Middle frontal gyrus (tissue), 1 donor: ENCODE measurements around the gene TAGLN.
A peak's percentile ranks its signal among the peaks of the same experiment; 100 is the strongest.

Source experiments
- DNase-seq: peaks from one replicate; pipeline ENCODE4 v3.0.0-alpha.2; 2015; ENCODE audit warnings: low spot score; ENCODE audit errors: extremely low spot score

Gene TAGLN

DNA sequence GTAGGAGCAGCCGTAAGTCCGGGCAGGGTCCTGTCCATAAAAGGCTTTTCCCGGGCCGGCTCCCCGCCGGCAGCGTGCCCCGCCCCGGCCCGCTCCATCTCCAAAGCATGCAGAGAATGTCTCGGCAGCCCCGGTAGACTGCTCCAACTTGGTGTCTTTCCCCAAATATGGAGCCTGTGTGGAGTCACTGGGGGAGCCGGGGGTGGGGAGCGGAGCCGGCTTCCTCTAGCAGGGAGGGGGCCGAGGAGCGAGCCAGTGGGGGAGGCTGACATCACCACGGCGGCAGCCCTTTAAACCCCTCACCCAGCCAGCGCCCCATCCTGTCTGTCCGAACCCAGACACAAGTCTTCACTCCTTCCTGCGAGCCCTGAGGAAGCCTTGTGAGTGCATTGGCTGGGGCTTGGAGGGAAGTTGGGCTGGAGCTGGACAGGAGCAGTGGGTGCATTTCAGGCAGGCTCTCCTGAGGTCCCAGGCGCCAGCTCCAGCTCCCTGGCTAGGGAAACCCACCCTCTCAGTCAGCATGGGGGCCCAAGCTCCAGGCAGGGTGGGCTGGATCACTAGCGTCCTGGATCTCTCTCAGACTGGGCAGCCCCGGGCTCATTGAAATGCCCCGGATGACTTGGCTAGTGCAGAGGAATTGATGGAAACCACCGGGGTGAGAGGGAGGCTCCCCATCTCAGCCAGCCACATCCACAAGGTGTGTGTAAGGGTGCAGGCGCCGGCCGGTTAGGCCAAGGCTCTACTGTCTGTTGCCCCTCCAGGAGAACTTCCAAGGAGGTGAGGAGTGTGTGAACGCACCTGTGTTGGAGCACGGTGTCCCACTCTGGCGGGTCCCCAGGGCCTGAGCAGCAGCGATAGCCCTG, at the start of gene TAGLN:
Gene TAGLN, plus strand, starts transcription at position 318 of the 863 bp plus-strand sequence. CDS start 3,644 bp downstream, outside the sequence.
- DNase-seq = no peak

DNA sequence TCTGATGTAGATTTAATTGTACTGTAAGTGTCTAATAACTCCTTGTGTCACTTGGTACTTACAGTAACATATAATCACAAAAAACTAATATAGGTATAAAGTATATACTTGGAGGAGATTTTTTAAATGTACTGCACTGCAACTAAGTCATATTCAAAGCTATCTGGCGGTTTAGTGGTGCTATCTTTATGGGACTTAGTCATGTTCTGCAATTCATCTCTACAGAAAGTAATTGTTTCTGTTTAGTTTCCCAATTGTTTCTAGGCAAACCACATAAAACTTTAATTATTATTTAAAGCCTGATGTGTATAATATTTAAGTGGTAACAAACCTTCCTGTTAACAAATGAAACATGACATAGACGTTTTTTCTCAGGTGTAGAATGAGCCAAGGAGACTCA, 47.1 kb upstream of the TAGLN start:
- no peak for DNase-seq

DNA sequence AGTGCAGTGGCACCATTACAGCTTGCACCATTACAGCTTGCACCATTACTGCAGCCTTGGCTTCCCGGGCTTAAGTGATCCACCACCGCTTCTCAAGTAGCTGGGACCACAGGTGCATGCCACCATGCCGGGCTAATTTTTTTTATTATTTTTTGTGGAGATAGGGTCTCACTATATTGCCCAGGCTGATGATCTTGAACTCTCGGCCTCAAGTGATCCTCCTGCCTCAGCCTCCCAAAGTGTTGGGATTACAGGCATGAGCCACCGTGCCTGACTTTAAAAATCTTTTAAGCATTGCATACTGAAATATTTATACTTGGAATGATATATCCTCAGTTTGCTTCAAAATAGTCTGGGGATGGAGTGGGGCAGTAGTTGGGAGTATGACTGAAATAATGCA, 44.7 kb upstream of the TAGLN start:
- DNase-seq = no peak

DNA sequence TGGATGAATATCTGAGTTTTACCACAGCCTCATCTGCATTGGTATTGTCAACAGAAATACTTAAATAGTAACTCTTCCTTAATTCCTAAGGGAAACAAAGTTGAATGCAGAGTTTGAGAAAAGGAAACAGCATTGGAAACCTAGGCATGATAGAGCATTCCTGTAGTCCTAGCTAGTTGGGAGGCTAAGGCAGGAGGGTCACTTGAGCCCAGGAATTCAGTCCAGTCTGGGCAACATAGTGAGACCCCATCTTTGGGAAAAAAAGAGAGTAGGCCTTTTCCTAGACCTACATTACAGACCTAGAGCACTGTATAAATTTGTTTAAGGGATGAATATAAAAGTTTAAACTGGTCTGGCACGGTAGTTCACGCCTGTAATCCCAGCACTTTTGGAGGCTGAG, 41.7 kb upstream of the TAGLN start:
- DNase-seq = no peak

DNA sequence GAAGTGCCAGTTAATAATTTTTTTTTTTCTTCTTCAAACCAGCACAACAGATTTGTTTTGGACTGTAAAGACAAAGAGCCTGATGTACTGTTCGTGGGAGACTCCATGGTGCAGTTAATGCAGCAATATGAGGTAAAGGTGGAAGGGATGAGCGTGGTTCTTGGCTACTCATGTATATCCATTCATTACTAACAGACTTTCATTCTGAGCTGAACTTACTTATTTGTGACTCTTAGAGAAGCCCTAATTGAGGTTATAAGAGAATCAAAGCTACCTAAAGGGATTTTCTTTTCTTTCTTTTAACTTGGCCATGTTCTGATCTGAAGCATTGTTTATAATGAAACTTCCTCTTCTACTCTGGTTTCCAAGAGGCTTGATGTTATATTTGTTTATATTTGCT, 39.3 kb upstream of the TAGLN start:
- DNase-seq = no peak

DNA sequence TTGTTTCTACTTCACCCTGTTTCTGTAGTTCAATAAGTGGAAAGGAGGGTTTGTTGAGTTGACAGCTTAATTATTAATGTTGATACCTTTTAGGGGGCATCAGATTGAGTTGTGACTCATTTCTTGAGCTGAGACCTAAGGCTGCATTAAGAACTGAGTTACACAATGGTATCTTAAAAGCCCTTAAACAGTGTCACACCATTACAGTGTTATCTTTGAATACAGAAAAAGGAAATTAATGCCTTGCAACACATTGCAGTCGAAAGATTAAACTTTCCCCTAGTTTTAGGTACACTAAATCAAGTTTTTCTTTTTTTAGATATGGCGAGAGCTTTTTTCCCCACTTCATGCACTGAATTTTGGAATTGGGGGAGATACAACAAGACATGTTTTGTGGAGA, 38.3 kb upstream of the TAGLN start:
- no peak for DNase-seq

DNA sequence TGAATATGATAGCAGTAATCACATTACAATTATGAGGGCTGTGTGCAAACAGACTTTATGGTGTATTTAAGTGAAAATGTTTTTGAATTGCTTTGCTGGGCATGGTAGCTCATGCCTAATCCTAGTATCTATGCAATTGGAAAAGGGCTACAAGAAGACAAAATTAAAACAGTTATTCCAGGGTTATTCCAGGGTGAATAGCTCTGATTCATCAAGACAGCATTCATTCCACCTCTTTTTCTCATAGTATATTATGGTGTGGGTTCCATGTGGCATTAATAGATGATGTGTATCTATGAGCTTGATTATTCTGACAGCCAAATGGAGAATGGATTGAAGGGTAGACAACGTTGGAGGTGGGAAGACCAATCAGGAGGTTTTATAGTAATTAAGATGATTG, 32.7 kb upstream of the TAGLN start:
- no peak for DNase-seq

DNA sequence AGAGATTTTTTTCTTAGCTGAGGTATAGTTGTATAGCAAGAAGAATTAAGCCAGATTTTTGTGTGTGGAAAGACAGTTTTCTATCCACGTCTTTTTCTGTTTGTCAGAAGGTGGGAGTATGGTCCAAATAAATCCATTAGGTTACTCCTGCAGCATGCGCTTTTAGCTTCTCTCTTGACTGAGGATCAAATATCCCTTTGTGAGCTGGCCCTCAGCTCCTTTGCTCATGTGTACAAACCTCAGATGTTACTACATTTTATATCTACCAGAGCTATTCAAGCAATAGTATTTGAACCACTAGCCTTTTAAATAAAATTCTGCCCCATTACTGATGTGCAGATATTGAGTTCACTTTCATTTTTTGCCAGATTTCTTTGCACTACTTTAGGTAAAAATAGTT, 29.4 kb upstream of the TAGLN start:
- DNase-seq = no peak

DNA sequence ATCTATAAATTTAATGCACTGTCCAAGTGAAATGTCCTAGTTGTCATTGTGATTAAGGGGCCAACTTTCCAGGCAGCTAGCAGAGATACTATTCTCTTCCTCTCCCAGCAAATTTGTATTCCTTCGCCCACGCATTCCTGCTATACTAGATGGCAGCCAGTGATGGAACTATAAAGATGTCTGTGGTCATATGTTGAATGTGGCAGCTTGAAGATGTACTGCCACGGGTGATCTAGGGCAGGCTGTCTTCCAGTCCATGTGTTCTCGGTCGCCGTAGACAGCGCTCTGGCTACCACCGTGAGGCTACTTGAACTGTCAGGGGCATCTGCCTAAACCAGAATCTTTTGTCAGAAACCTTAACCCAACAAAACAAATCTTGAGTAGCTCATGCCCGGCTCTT, 29.0 kb upstream of the TAGLN start:
- no peak for DNase-seq

DNA sequence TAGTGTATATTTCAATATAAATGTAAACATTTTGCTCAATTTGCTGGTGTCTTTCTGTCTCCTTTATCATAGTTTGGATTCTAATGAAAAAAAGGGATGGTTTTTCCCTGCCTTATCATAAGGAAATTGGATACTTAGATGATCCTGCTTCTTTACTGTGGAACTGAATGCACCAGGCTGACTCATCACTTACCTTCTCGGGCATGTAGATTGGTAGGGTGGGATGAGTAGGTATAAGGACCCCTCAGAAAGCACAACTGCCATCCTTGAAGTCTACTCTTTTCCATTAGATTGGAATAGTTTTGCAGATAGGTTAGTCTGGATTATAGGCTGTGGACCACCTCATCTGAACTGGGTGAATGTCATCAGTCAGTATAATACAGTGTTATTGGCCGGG, 28.2 kb upstream of the TAGLN start:
- no peak for DNase-seq

DNA sequence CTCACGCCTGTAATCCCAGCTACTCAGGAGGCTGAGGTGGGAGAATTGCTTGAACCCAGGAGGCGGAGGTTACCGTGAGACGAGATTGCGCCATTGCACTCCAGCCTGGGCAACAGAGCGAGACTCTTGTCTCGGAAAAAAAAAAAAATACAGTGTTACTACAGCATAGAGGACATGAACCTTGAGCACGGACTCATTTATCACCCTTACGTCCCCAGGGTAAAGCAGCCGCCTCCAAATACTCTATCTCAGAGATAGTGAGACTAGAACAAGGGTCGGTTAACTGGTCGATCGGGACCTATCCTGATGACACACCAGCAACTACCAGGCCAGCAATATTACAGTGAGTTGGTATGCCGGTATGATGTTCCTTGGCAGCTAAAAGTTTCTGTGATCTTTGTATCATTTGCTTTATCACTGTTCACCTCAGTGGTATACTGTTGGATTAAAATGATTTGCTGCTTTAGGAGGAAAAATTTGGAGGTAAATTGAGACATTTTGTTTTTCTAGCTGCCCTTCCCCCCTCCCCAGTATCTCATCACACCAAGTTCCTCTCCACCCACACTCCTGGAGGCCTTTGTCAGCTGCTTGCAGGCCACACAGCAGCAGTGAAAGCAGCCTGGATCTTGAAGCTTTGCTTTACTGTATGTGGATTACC, 27.6 kb upstream of the TAGLN start:
- DNase-seq = no peak

DNA sequence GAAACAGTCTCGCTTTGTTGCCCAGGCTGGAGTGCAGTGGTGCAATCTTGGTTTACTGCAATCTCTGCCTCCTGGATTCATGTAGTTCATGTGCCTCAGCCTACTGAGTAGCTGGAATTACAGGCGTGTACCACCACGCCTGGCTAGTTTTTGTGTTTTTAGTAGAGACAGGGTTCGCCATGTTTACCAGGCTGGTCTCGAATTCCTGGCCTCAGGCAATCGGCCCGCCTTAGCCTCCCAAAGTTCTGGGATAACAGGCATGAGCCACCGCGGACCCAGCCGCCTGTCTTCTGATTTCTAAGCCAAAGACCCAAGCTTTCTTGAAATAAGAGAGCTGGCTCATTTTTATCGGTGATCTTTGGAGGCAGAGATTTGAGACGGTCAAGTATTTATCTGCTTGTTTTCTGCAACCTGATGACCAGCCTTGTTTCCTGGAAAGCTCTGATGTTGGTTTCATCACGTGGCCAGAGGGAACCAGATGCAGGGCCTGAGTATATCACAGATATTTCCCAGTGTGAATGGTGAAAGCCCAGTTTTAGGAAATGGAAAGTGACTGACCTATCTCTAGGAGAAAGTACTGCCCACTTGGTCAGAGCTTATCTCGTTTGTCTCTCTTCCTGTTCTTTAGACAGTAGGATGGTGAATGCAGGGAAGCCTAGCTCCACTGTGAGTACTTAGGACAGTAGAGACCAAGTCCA, 26.3 kb upstream of the TAGLN start:
- DNase-seq = no peak

DNA sequence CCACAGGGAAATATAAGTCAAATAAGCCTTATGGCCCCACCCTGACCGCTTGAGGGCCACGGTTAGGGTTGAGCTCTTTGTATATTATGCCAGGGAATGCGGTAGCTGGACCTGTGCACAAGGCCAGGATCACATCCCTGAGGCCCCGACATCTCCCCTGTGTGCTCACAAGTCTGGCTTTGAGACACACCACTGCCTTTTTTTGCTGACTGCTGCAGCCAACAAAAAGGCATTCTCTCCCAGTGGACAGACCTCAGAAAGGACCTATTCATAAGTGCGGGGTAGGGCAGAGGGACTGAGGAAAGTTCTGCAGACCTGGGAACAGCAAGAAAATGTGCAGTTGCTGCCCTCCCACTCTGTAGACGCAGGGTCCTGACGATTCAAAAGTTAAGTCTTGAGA, 24.1 kb upstream of the TAGLN start:
- DNase-seq = no peak

DNA sequence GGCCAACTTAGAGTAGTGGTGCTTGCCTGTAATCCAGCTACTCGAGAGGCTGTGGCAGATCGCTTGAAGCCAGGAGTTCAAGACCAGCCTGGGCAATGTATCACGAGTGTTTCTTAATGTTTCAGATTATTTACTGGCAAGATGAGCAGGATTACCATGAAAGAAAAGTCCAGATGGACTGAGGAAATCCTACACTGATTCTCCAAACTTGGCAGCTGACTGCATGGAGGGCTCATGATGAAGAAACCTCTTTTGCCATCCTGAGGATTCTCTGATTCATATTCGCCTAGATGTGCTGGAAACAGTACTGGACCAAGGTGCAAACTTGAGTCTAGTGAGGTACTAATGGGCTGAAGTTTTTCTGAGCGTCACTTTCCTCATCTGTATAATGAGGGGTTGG, 23.4 kb upstream of the TAGLN start:
- no peak for DNase-seq

DNA sequence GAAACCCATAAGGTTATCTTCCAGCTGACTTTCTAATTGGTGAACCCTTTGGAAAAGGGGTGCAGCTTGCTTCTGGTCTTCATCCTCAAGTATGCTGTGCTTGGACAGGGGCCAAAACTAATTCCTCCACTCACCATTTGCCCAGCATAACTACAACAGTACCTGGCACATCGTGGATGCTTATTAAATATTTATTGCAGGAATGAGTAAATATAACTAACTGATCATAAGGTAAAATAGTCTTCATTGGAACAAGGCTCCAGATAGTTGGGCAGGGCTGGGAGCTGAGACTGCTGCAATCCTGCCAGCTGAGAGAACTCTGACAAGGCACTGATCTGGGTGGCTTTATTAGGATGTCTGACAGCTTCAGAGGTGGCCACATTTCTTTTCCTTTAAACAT, 23.0 kb upstream of the TAGLN start:
- DNase-seq = no peak

DNA sequence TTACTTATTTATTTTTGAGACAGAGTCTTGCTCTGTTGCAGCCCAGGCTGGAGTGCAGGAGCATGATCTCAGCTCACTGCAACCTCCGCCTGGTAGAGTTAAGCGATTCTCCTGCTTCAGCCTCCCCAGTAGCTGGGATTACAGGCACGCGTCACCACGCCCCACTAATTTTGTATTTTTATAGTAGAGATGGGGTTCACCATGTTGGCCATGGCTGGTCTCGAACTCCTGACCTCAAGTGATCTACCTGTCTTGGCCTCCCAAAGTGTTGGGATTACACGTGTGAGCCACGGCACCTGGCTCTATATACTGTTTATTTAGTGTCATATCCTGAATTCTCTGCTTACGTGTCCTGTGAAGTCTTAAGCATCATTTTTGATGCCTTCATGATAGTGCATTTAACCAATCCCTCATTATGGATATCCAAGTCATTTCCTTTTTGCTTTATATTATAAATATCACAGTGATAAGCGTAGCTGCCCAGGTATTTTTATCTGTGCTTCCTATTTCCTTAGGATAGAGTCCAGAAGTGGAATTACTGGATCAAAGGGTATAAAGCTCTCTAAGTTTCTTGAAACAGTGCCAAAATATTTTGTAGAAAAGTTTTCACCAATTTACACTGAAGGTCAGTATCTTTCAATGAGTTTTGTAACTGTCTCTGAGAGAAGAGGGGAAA, 21.5 kb upstream of the TAGLN start:
- no peak for DNase-seq

DNA sequence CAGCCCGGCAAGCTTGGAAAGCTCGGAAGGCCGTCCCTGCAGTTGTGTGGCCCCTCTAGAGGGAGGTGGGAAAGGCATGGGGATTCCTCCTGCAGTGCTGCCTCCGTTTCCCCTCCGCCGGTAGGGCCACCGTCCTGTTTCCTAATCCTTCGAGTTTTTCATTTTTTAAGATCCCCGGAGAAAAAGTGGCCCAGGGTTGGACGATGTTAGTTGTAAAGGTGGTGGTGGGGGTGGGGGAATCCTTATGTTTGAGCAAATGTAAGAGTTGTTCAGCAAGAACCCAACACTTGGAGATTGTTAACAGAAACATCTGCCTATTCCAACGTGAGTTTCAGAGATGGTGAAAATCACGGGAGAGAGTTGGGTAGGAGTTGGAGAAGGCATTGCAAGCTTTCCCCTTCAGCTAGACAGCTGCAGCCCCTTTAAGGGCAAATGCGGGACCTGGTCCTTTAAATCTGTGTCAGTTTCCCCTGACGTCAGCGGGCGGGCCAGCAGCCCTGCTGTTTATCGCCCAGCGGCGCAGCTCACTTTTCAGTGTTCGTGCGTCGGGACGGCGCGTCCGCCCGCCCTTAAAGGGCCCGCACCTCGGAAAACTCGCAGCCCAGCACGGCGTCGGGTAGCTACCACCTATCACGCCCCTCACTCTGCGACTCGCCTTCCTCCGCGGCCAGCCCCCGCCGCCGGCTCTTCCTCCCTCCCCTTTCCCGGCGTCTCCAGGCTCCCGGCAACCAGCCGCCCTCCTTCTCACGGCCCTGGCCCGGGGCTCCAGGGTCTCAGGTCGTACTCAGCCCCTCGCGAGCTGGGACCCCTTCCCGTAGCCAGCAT, 20.7 kb upstream of the TAGLN start, which contains the start of gene SIDT2:
Gene SIDT2, plus strand, starts transcription at position 534 of the 825 bp plus-strand sequence. CDS start 521 bp downstream, outside the sequence.
- peak; percentile 95 for DNase-seq

DNA sequence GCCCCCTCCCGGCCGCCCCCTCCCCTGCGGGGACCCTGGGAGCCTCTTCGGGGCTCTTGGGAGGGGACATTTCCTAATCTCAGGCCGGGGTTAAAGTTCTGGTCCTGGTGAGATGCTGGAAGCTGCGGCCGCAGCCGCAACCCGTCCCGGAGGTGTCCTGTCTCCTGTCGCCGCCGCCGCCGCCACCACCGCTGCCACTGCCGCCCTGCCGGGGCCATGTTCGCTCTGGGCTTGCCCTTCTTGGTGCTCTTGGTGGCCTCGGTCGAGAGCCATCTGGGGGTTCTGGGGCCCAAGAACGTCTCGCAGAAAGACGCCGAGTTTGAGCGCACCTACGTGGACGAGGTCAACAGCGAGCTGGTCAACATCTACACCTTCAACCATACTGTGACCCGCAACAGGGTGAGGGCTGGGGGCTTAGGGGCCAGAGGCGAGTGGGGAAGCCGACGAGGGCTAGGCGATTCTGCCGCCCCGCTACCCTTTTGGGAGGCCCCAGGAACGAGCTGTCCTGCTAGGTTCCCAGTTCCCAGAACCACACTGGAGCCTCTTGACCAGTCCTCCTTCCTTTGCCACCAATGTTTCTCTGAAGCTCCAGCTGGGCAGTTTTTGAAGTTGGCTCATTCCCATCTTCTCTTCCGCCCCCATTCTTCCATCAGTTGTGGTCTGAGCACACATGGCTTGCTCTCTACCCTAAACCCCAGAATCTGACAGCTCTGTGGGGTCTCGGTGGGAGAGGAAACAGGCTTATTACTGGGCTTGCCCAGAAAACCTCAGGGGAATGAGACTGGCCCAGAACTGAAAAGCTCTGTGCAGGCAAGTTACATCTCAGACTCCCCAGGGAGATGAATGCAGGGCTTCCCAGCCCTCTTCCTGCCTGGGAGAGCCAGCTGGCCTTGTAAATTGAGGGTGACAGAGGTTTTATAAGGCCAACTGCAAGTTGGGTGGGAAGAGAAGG, 19.8 kb upstream of the TAGLN start:
- DNase-seq = no peak

DNA sequence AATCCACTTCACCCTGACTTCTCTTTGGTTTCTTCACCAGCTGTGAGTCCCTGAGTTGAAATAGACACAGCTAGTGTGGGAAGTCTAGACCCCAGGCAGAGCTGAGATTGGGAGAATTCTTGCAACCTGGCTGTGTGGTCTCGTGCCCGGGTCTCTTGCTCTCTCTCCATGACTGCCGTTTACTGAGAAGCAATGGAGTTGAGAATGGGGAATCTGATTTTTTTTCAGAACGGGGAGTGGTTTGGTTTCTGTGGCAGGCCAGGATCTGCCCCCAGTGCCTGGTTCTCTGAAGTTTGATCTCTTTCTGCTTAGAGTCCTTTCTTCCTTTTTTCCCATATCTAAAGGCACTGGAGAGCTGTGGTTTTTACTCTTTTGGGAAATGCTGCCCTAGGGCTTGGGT, 19.1 kb upstream of the TAGLN start:
- DNase-seq = no peak
